Stimulated activated CD4-positive, alpha-beta T cell treated with anti-CD3 and anti-CD28 coated beads, Interleukin-4, amount 100 ng/mL, for 4 hours (primary cell): Measurements from ENCODE around the gene GASK1A.
"Not testable (repeated sequence)": the region's sequence is repeated elsewhere in the genome, so short reads cannot be mapped to it uniquely, and the experiment has no call there.

Experiments
- DNase-seq, 2 experiments: peaks; one replicate each; pipeline ENCODE4 v3.0.0-alpha.2; 2020

Gene GASK1A

DNA sequence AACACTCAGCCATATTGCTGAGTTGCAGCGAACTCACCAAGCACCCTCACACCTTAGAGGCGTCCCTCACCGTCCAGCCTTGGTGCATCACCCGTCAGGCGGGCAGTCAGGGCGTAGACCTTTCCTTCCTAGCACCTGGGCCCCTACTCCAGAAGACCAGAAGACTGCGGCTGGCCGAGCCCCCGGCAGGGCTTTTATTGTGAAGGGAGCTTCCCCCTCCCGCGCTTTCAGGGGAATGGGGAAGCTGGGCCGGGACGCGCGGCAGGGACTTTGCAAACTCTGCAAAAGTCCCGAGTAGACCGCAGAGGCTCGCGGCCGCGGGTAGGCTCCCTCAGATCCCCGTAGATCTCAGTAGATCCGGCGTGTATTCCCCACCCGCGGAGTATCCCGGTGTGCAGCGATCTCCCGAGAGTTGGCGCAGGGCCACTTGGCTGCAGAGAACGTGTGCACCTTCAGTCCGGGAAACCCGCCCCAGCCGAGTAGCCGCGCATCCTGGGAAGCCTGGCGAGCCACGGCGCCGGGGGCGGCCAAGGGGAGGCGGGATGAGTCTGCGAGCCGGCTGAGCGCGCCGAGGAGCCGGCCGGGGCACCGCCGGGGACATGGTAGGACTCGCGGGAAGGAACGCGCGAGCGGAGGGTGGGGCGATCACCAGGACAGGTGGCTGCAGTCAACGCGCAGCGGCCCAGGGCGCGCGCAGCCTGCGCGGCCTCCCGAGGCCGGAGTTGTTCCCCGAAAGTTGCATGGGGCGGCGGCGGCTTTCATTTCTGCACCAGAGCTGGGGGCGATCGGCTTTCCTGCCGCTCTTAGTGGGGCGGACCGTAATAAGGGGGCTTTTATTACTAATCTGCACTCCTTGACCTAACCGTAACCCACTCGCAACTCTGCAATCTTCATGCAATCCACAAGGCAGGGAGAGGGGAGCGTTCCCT is at the start of gene GASK1A:
Gene GASK1A, plus strand, starts transcription at position 268 of the 929 bp plus-strand sequence. Its CDS starts 332 bp downstream, at position 600.
- DNase-seq: peak; percentile 4 to 20

DNA sequence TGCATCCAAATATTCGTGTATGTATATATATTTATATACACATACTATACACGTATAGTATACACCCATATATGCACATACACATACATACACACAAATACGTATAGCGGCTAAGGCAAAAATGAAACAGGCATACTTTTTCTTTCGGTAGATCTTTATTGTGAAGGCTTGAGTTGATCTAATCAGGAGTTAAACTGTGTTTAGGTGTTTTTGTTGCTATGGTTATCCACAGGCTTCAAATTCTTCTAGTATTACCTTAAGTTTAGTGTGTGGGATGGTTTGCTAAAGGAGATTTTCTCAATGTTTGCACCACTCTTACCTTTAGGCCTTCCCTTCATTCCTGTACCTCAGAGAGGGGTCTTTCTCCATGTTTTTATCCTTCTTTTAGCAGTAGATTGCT is 45.0 kb upstream of the GASK1A start:
- no peak for DNase-seq

DNA sequence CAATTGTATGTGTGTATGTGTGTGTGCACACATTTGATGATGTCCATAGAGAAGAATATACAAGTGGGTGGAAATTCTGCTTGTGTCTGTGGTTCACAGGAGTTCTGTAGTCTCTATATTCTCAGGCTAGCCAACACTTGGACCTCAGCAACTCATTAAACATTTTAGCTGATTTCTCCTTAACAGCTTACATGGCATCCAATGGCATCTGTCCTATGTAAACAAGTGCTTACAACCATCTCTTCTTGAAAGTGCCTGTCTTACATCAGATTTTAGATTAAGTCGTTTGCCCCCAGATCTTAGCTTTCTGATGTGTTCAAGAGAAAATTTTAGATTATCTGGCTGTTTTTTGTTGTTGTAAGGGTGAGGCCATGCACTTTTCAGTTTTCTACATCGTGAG is 44.2 kb upstream of the GASK1A start:
- no peak for DNase-seq

DNA sequence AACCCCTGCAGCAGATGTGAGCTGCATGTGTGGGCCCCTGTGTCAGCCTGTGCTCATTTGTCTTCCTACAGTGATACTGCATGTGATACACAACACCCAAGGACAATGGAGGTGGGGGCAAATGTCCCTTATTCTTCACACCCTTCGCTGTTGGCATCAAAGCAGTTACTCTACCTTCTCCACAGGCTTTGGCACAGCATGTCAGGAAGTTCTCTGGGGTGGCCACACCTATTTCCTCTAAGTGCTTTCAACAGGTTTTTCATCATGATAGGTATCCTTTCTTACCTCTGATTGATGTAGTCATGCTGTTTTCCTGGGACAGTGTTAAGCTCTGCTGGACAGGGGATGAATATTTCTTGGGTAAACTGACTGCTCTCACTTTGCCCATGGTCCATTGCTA is 43.6 kb upstream of the GASK1A start:
- DNase-seq: no peak

DNA sequence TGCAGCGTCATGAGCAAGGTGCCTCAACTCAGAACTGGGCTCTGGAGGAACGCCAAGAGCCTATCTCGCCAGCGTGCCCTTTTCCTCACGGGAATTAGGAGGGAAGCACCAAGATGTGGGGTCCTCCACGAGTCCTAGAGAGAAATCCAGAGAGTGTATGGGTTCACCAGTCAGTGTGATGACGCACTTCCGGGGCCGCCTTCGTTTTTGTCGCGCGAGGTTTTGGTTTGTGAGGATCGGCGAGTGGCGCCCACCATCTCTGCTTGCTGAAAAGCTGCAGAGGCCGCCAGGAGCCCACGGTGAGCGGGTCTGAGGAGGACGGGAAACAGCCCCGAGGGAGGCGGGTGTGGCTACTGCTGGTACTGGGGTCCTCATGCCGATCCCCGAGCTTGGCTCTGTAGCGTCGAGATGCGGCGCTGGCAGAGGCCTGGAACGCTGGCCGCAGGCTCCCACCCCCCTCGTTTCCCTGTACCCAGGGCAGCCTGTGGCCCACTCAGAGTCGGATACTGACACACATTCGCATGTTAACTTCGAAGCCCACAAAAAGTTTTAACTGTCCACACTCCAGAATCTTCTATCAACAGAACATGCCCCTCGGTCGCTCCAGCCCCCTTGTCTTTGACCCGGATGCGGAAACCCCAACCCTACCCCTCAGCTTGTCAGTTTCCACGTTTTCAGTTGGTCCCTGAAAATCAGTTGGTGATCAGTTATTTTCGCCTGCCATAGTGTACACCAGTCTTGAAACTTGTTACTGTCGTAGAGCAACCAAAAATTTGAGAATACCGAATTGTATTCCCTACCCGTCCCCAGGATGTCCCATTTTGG is 42.7 kb upstream of the GASK1A start:
- no peak for DNase-seq

DNA sequence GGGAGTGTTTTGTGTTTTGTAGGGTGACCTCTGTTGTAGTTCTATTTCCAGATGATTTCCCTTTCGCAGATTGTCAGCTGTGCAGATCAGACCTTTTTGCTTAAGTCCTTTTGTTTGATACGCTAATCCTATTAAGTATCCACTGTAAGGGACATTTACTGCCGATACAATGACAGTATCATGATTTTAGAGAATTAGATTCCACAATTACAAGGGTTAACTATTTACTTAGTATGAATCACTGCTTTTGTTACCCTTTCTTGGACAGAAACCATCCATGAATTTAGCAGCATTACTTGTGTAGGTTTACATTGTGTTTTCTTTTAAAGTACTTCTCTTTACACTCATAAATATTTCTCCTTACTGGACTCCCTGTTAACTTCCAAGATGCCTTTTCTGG is 41.8 kb upstream of the GASK1A start:
- no peak for DNase-seq

DNA sequence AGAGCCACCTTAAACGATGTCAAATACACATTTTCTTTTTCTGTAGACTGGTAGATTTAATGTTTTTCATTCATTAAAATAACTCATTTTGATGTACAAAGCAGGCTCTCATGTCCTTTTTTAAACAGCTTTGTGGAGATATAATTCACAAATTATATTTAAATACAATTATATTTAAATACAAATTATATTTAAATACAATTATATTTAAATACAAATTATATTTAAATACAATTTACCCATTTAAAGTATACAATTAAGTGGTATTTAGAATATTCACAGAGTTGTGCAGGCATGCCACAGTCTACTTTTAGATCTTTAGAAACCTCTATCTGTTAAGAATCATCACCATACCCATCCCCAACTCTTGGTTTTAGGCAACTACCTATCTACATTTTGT is 36.4 kb upstream of the GASK1A start:
- DNase-seq: no peak

DNA sequence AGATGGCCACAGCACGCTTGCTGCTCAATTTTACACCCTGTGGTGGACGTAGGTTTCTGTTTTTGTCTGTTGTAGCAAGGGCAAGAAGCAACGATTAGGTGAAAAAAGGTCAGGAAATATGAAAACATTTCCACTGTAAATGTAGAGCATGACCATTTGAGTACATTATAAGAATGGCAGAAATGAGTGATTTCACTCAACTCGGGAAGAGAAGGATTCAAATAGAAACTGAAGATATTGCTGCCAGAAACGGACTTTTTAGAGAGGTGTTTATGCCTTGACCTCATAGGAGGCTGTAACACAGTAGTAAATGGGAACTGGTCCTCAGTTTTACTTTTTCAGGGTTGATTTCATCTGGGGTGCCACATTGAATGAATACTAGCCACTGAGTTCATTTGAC is 33.1 kb upstream of the GASK1A start:
- no peak for DNase-seq

DNA sequence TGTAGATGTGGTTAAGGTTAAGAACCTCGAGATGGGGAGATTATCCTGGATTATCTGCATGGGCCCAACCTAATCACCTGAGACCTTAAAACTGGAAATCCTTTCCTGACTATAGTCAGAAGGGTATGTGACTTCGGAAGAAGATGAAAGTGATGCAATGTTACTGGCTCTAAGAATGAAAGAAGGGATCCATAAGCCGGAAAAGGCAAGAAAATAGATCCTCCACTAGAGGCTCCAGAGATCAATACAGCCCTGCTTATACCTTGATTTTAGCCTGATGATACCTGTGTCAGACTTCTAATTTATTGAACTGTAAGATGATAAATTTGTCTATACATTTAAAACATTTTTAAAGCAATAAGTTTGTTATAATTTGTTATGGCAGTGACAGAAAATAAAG is 21.5 kb upstream of the GASK1A start:
- DNase-seq: no peak

DNA sequence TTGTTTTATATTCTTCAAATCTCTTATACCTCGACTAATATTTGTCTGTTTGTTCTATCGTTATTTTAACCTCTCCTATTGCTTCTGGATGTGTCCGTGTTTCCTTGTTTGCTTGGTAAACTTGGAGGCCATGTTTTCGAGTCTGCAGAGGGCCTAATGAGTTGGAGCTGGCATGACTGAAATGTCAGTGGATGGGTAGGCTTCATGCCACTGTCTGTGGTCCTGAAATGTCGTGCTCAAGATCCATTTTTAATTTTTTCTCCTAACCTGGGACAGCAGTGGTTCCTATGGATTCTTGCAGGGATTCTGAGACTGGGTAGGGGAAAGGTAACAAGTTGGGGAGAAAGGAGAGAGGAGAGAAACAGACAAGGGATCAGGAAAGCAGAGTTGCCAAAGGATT is 18.8 kb upstream of the GASK1A start:
- no peak for DNase-seq

DNA sequence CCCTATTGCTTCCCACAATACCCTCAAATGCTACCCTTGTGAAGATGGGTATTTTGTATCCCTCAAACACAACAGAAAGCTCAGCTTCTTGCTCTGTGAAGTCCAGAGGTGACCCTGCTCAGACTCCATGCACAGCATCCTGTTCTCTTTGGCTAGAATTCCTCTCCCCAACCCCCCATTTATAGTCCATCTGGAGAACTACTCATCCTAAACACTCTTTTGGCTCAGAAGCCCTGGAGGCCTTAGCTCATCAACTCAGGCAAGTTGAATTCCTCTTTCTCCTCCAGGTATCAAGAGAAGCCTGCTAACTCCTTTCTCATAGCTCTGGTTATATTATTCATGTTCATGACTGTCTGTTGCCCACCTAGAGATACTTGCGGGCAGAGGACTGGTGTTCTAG is 18.3 kb upstream of the GASK1A start:
- no peak for DNase-seq

DNA sequence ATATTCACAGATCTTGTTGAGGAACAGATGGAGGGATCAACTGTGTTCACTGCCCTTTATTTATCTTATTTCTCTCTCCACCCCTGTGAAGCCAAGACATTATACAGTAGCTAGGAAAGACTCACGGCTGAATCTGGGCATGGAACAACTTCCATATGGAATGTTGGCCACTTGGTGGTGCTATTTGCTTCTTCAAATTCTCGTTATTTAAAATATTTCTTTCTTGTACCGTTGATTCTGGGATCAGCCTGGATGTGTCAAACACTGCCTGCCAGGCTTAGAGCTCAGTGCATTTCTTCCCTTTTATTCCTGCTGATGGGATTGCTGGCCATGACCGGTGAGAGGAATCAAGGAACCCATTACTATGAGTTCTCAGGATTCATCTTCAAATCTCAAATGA is 17.5 kb upstream of the GASK1A start:
- no peak for DNase-seq

DNA sequence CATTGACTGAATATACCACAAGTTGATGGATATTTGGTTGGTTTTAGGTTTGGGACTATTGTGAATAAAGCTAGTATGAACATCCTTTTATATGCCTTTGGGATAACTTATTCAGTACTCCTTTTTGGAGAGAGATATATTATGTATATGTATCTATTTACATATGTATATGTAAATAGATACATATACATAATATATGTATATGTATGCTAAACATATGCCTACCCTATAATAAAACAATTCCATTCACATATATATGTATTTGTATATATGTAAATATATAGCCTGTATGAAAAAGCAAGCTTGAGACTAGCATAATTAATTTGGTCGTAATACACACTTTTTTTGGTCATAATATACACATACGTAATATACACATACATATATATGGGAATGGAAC is 15.8 kb upstream of the GASK1A start:
- DNase-seq: no peak

DNA sequence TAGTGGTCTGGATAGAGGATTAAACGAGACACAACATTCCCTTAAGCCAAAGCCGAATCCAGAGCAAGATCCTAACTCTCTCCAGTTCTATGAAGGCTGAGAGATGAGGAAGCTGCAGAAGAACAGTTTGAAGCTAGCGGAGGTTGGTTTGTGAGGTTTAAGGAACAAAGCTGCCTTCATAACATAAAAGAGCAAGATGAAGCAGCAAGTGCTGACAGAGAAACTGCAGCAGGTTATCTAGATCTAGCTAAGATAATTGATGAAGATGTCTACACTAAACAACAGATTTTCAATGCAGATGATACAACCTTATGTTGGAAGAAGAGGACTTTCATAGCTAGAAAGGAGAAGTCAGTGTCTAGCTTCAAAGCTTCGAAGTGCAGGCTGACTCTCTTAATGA is 14.8 kb upstream of the GASK1A start:
- DNase-seq: no peak

DNA sequence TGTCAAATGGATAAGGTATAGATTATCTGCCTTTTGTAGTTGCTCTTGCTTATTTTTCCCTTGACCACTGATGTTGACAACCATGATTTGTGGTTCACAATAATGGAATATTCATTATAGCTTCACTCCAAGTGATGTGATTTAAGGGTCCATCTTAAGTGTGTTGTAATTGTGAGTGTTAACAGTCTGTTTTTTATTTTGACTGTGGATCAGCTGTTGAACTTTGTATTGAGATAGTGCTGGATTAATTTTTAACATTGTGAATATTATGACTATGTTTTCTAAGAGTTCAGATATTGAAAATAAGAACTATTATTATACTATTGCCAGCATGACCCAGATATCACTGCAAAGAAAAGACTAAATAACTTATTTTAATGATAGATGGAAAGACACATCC is 8.6 kb upstream of the GASK1A start:
- no peak for DNase-seq

DNA sequence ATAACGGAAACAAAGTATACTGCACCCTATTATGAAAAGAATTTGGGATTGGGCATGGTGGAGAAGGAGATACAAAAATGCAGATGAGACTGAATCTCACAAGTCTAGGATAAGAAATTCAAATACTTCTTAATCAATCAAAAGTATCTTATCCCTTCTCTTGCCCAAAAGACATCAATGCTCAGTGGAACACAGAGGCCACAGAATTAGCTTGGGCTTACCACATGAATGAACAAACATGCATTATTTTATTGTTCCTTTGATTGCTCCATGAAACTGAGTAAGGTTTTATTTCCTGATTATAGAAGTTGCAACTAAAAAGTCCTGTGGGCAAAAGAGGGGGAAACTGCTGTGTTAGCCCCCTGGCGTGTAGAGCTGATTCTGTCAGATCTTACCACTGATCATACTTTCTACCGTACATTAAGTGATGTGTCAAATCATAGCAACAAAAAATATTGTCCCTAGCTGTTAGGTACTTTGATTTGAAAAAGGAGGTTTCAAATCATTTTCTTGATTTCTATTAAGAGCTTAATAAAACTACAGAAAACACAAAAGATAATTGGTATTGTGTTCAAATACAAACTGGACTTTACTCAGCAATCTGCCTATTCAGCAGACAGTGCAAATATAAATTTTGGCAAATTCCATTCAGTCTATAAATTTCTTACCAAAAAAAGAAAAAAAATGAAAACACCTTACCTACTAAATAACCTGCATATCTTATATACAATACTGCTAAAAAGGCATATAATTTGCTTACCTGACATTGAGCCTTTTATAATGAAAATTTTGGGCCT is 7.9 kb upstream of the GASK1A start:
- no peak for DNase-seq

DNA sequence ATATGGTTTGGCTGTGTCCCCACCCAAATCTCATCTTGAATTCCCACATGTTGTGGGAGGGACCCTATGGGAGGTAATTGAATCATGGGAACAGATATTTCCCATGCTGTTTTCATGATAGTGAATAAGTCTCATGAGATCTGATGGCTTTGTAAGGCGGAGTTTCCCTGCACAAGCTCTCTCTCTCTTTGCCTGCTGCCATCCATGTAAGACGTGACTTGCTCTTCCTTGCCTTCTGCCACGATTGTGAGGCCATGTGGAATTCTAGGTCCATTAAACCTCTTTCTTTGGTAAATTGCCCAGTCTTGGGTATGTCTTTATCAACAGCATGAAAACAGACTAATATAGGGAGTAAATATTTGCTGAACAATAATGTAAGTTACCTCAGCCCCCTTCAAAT is 4.2 kb upstream of the GASK1A start:
- DNase-seq: not testable (repeated sequence)

DNA sequence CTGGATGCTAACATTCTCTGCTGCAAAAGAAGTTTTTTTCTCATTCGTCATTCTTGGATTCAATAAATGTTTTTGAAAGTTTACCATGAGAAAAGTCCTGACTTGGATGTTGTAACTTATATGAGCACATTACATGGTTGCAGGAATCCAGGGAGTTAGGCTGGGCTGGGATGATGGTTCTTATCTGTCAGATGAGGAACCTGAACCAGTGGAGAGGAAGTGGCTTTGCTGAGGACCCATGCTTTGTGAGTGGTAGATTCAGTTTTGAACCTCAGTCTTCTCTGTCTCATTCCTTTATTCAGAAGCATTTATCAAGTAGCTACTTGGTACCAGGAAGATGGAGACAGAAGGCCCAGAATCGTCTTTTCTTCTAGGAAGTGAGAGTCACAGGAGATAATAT is 3.7 kb upstream of the GASK1A start:
- DNase-seq: no peak

DNA sequence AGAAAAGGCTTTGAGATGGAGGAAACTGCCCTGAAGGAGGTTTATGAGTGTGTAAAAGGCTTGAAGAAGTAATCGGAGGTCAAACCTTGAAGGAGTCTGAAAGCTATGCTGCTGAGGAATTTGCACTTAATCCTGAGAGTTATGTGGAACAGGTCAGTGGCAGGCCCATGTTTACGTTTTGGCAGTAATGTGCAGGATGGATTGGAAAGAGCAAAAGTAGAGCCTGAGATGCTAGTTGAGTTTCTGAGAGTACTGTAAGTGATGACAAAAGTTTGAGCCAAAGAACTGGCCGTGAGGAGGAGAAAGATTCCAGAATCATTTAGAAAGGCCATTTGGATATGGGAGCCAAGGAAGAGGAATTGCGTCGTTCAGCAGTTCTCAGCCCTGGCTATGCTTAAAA is 3.2 kb upstream of the GASK1A start:
- no peak for DNase-seq

DNA sequence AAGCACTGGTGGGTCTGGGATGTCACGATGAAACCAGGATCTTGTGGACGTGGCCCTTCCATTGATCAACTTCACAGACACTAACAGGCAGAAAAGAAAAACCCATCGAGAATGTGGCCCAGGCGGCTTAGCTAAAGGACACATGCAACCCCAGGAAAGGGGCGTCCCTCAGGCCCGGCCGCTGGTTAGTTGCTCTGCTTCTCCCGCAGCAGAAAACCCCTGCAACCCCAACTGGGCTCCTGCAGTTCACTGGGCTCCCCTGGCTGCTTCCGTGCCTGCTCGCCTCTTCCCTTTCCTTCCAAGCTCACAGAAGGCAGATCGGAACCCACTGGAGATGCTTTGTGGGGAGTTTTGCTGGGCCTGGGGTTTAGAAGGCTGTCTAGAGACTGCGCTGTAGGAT is 1.1 kb downstream of the GASK1A start:
- no peak for DNase-seq

DNA sequence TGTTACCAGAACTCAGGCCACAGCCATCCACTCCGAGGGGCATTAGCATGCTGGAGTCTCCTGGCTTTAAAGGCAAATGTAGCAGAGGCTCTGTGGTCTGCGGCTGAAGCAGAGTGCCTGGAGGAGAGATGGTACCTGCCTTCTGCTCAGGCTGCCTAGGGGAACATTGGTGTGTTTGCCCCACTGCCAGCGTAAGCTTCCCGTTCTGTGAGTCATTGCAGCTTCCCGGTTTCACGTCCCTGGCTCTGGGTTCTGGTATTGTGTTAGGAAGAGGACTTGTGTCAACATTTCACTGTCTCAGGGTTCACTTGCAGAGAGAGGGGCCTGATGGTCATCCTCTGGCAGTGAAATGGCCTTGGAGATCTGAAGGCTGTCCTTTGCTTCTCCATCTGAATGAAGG is 1.8 kb downstream of the GASK1A start:
- no peak for DNase-seq

DNA sequence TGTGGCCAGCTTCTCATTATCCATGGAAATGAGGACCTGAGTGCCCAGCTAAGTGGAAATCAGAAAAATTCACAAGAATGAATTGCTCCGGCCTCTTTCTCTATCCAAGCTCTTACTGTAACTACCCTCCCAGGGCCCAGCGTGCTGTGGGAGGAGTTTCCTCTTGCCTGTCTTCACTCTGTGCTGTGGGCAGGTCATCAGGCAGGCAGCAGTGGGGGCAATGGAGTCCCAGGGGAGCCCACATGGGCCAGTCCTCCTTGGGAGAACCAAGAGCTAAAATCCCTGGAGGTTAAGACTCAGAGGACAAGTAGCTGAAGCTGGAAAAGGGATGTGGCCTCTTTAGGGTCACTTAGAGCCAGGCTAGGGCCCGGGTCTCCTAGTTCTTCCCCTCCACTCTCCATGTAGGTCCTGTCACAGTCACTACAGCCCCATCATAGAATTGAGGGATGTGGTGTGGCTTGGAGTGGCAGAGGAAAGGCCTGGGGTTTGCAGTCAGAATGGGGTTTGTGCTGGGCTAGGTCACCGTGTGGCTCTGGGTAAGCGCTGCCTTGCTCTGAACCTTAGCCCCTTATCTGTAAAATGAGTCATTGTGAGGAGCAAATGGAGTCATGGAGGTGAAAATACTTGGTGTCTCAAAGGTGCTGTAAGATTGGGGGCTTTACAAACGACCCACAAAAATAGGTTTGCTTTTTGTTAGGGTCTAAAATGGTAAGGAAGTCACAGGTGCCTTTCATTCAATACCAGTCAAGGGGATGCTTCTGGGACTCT is 3.7 kb downstream of the GASK1A start:
- DNase-seq: no peak

DNA sequence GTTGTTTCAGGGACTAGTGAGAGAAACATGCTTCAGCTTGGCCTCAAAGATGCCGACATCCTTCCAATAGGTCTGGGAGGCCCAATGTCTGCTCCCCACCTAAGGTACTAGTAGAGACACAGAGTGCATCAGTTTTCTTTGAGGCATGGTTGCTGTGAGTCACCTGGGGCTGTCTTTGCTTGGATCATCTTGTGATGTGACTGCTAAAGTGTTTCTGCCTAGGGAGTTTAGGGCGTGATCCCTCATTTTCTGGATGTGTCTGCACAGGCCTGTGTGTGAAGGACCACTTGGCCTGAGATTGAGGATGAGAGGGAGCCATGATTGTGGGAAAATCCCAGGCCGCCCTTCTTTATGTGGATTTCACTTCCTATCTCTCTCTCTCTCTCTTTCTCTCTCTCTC is 4.8 kb downstream of the GASK1A start:
- DNase-seq: no peak
